LHCN-M2 (cell line): ENCODE results near the gene SLC25A12. TPM values are rescaled to one million over a fixed set of nuclear protein-coding genes. Genes with fewer than 3 reads are reported as not detected.
"Not testable (repeated sequence)": the region's sequence is repeated elsewhere in the genome, so short reads cannot be mapped to it uniquely, and the experiment has no call there.

Source experiments
- DNase-seq: peaks from one replicate; pipeline ENCODE4 v3.0.0-alpha.2; 2012; ENCODE audit warnings: low read depth
- total RNA-seq: library from RNA; depleted of rRNA; stranded (reverse); fragments of >200 nt; gene quantifications from 2 replicates; pipeline ENCODE4 v1.2.3, GENCODE V29; 2014

The SLC25A12 gene
- total RNA-seq, 1 experiment from 2014 or later, result 20.0 TPM

- no peak for DNase-seq
Measured at GRCh38 chr2:171792157-171792556, 101.9 kb downstream of the SLC25A12 start.

GRCh38 chr2:171791361-171791760 is 102.7 kb downstream of the SLC25A12 start:
- DNase-seq, result no peak

GRCh38 chr2:171789956-171790355 is 104.1 kb downstream of the SLC25A12 start:
- no peak for DNase-seq

- no peak for DNase-seq
Measured at GRCh38 chr2:171788316-171788993, 105.6 kb downstream of the SLC25A12 start.

GRCh38 chr2:171787333-171788072 is 106.5 kb downstream of the SLC25A12 start:
- DNase-seq, result no peak

- DNase-seq, result no peak
Measured at GRCh38 chr2:171785450-171785849, 108.6 kb downstream of the SLC25A12 start.

GRCh38 chr2:171778515-171778914 is 115.5 kb downstream of the SLC25A12 start:
- no peak for DNase-seq

- not testable (repeated sequence) for DNase-seq
Measured at GRCh38 chr2:171774581-171774980, 119.5 kb downstream of the SLC25A12 start.

- DNase-seq, result no peak
Measured at GRCh38 chr2:171772373-171772772, 121.7 kb downstream of the SLC25A12 start.

GRCh38 chr2:171771463-171771862 is 122.6 kb downstream of the SLC25A12 start:
- DNase-seq, result no peak

- peak; percentile 87 for DNase-seq
Measured at GRCh38 chr2:171763602-171764001, 130.4 kb downstream of the SLC25A12 start.

GRCh38 chr2:171762879-171763573 is 131.0 kb downstream of the SLC25A12 start:
- DNase-seq, result peak; percentile 97

GRCh38 chr2:171761176-171761575 is 132.9 kb downstream of the SLC25A12 start:
- not testable (repeated sequence) for DNase-seq

GRCh38 chr2:171758762-171759161 is 135.3 kb downstream of the SLC25A12 start:
- DNase-seq, result not testable (repeated sequence)

- no peak for DNase-seq
Measured at GRCh38 chr2:171754254-171754939, 139.6 kb downstream of the SLC25A12 start.

- DNase-seq, result no peak
Measured at GRCh38 chr2:171747371-171747770, 146.7 kb downstream of the SLC25A12 start.

- DNase-seq, result no peak
Measured at GRCh38 chr2:171745806-171746205, 148.2 kb downstream of the SLC25A12 start.

- DNase-seq, result no peak
Measured at GRCh38 chr2:171745141-171745540, 148.9 kb downstream of the SLC25A12 start.

- DNase-seq, result no peak
Measured at GRCh38 chr2:171742760-171743159, 151.3 kb downstream of the SLC25A12 start.

- peak; percentile 47 for DNase-seq
Measured at GRCh38 chr2:171741189-171741588, 152.9 kb downstream of the SLC25A12 start.

GRCh38 chr2:171735991-171736710 is 157.9 kb downstream of the SLC25A12 start:
- no peak for DNase-seq
